NT2/D1 (cell line): Measurements from ENCODE around the gene PGA4.

Experiments
- DNase-seq: peaks from one replicate; pipeline ENCODE4 v3.0.0-alpha.2; 2011; ENCODE audit warnings: low read depth, low spot score
- H3K27me3 ChIP-seq: 2 replicates; pipeline ENCODE4 v1.6.0; 2011; ENCODE audit warnings: mild to moderate bottlenecking; ENCODE audit not compliant: insufficient read length, insufficient read depth
- H3K36me3 ChIP-seq: 2 replicates; pipeline ENCODE4 v1.6.1; 2011; ENCODE audit warnings: mild to moderate bottlenecking, low read length, mixed read lengths; ENCODE audit not compliant: insufficient read depth, insufficient read length
- H3K4me1 ChIP-seq: 2 replicates; pipeline ENCODE4 v1.5.1; 2011; ENCODE audit not compliant: insufficient read depth, insufficient read length
- H3K4me3 ChIP-seq: 2 replicates; pipeline ENCODE4 v1.5.1; 2011; ENCODE audit warnings: low read depth; ENCODE audit not compliant: insufficient read length
- H3K9ac ChIP-seq: 2 replicates; pipeline ENCODE4 v1.6.0; 2011; ENCODE audit warnings: low read depth; ENCODE audit not compliant: insufficient read length
- H3K9me3 ChIP-seq: 2 replicates; pipeline ENCODE4 v1.5.1; 2011; ENCODE audit warnings: mild to moderate bottlenecking, low read length; ENCODE audit not compliant: insufficient read depth
- SUZ12 ChIP-seq: IDR thresholded peaks from 2 replicates; pipeline ENCODE4 v1.6.1; 2011; ENCODE audit not compliant: insufficient read length, insufficient read depth; ENCODE audit errors: extremely low read depth
- YY1 ChIP-seq: IDR thresholded peaks from 2 replicates; pipeline ENCODE4 v1.6.1; 2011; ENCODE audit not compliant: insufficient read length, insufficient read depth
- ZNF274 ChIP-seq: IDR thresholded peaks from 2 replicates; pipeline ENCODE4 v1.6.1; 2011; ENCODE audit warnings: mild to moderate bottlenecking, low read depth, low read length

The PGA4 gene

DNA sequence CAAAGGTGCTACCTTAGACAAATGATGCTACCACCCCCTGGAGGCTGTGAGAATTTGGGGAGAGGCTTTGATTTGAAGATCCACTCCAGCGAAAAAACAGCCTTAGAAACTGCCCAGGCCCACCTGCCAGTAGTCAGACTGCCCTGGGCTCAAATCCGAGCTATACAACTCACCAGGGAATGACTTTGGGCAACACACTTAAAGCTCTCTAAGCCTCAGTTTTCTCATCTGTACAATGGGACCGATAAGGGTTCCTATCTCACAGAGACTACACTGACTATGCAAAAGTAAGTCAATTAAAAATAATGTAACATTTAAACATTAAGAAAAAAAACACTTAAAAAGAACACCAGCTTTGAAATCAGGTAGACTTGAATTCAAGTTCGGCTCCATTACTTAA lies 53.0 kb downstream of the PGA4 start:
- TF ChIP-seq YY1 (no peak), ZNF274 (no peak), SUZ12 (no peak)
- DNase-seq, result no peak
- no peak overlapping the region for H3K4me3 ChIP-seq
- no peaks in the 10 kb centered on the region for H3K9me3 ChIP-seq
- peaks cover 38% of the 10 kb centered on the region for H3K36me3 ChIP-seq
- no peaks in the 10 kb centered on the region for H3K27me3 ChIP-seq
- peaks cover 21% of the 10 kb centered on the region for H3K4me1 ChIP-seq
- H3K9ac ChIP-seq, result no peak overlapping the region

DNA sequence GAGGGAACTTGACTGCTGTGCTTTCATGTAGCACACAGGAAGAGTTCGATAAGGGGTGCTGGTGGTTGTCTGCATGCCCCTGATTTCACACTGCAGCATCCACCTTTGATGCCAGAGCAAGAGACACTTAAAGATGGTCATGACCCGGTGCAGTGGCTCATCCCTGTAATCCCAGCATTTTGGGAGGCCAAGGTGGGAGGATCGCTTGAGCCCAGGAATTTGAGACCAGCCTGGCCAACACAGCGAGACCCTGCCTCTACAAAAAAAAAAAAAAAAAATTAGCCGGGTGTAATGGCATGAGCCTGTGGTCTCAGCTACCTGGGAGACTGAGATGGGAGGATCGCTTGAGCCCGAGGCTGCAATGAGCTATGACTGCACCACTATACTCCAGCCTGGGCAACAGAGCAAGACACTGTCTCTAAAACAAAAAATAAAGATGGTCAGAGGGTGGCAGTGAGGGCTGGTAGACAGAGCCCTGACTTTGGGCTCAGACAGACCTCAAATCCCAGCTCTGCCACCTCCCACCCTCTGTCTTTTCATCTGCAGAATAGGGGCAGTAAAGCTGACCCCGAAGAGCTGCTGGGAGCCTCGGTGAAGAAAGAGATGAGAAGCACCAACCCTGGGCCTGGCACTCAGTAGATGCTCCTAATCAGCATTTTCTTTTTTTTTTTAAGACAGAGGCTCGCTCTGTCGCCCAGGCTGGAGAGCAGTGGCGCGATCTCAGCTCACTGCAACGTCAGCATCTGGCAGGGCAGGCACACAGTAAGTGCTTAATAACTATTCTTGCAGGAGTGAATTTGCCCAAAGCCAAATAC lies 55.2 kb downstream of the PGA4 start:
- Histone ChIP-seq H3K27me3 (peaks cover 5% of the 10 kb centered on the region), H3K36me3 (peaks cover 46% of the 10 kb centered on the region), H3K4me3 (no peak overlapping the region), H3K9ac (peak overlapping the region; percentile 12), H3K9me3 (no peaks in the 10 kb centered on the region), H3K4me1 (peaks cover 37% of the 10 kb centered on the region)
- DNase-seq, result no peak
- no peak for TF ChIP-seq YY1
- TF ChIP-seq SUZ12, result no peak
- TF ChIP-seq ZNF274, result no peak

DNA sequence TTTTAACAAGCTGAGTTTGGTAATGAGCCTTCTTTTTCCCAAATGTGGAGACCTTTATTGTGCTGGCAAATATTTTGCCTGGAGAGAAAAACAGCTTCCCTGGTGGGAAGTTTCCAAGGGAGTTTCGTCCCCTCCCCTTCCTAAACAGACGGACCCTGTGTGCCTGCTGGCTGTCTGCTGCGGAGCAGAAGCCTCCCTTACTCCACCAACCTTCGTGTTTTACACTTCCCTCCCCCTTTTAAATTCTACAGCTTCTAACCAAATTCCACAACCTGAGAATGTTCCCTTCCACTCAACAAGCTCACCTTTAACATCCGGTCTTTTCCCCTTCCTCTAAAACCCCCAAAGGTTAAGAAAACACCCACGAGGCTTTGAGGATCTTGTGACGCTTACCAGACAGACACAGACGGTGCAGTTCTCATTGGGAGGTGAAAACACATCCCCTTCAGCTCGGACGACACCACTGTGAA lies 55.9 kb downstream of the PGA4 start:
- no peaks in the 10 kb centered on the region for H3K9me3 ChIP-seq
- TF ChIP-seq ZNF274 (no peak), YY1 (no peak), SUZ12 (no peak)
- H3K4me1 ChIP-seq, result peaks cover 37% of the 10 kb centered on the region
- H3K9ac ChIP-seq, result peak overlapping the region; percentile 12
- peaks cover 10% of the 10 kb centered on the region for H3K27me3 ChIP-seq
- H3K36me3 ChIP-seq, result peaks cover 47% of the 10 kb centered on the region
- DNase-seq, result no peak
- H3K4me3 ChIP-seq, result no peak overlapping the region

DNA sequence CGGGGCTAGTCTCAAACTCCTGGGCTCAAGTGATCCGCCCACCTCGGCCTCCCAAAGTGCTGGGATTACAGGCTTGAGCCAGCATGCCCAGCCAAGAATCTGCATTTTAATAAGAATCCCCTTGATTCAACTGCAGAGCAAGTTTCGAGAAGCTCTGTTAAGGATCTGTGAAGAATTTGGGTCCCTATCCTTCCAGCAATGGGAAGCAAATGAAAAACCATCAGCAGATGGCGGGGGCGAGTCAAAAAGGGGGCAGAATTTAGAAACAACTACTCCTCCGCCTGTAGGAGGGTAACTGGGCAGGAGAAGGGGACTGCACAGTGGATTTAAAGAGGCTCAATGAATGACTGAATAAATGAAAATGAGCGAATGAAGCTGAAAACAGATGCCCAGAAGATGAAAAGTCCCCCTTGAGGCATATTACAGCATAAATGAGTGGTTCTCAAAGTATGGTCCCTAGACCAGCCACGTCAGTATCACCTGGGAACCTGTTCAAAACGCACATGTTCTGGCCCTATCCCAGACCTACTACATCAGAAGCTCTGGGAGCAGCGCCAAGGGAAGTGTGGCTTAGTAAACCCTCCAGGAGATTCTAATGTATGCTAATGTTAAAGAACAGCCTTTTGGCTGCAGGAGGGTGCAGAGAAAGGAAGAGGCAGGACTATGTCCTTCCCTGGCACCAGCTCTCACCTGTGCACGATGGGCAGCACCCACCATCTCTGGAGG lies 58.0 kb downstream of the PGA4 start:
- Histone ChIP-seq H3K9ac (peak overlapping the region; percentile 59), H3K27me3 (peaks cover 13% of the 10 kb centered on the region), H3K36me3 (peaks cover 50% of the 10 kb centered on the region), H3K9me3 (no peaks in the 10 kb centered on the region), H3K4me3 (no peak overlapping the region), H3K4me1 (peaks cover 27% of the 10 kb centered on the region)
- DNase-seq, result no peak
- TF ChIP-seq YY1, result no peak
- TF ChIP-seq ZNF274, result no peak
- TF ChIP-seq SUZ12, result no peak

DNA sequence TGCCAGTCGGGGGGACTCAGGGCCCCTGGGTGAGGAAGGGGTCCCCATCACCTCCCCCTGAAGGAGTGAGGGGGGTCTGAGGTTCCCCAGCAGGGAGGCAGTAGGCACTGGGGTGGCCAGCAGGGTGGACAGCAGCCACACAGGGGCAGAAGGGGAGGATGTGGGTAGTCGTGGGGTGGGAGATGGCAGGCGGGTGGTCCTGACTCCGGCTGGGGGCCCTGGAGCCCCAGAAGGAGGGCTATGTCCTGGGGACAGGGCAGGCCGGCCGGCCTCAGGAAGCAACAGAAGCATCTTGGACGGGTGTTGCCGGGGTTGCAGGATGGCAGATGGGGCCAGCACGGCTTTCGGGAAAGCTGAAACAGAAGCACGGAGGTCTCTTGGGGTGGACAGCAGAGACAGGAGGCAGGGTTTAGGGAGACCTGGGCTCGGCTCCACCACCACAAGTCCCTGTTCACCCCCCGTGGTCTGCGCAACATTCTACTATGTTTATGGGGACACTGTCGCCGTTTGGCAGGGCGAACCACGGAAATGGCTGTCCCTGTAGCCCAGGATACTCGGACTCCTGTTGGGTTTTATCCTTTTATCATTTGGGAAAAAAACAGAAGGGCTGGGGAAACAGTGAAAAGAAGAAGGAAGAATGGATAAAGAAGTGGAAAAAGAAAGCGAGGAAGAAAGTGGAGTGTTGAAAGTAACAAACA lies 58.9 kb downstream of the PGA4 start:
- peak overlapping the region; percentile 59 for H3K9ac ChIP-seq
- H3K4me1 ChIP-seq, result peaks cover 27% of the 10 kb centered on the region
- H3K9me3 ChIP-seq, result no peaks in the 10 kb centered on the region
- H3K36me3 ChIP-seq, result peaks cover 52% of the 10 kb centered on the region
- TF ChIP-seq YY1, result no peak
- TF ChIP-seq SUZ12, result no peak
- TF ChIP-seq ZNF274, result no peak
- peaks cover 13% of the 10 kb centered on the region for H3K27me3 ChIP-seq
- H3K4me3 ChIP-seq, result no peak overlapping the region
- no peak for DNase-seq
